Measurements from ENCODE around the gene TFPI.
"Not testable (repeated sequence)": the region's sequence is repeated elsewhere in the genome, so short reads cannot be mapped to it uniquely, and the experiment has no call there.

TFPI gene

GRCh38 chr2:187567126-187567525, 12.9 kb upstream of the TFPI start:
- Histone ChIP-seq H3K4me2 (ENCODE audit: low read depth, low read length, poor library complexity, severe bottlenecking) (no peak overlapping the region), H3K9ac (ENCODE audit: low read length) (no peak overlapping the region), H3K9me2 (replicated peaks; ENCODE audit: insufficient read depth, low read length) (no peaks in the 10 kb centered on the region), H4K20me1 (ENCODE audit: low read depth, low read length) (no peaks in the 10 kb centered on the region), H3K79me2 (ENCODE audit: insufficient read depth, low read length) (no peaks in the 10 kb centered on the region), H3F3A (ENCODE audit: insufficient read depth) (no peaks in the 10 kb centered on the region), H3K27ac (ENCODE audit: low read depth, low read length) (no peak overlapping the region), H3K36me3 (ENCODE audit: low read length) (no peaks in the 10 kb centered on the region), H3K4me3 (ENCODE audit: insufficient read depth, low read length, poor library complexity, severe bottlenecking) (no peak overlapping the region), H3K27me3 (ENCODE audit: low read length) (no peaks in the 10 kb centered on the region), H3K9me3 (ENCODE audit: insufficient read depth, low read length) (no peaks in the 10 kb centered on the region), H2AFZ (ENCODE audit: low read depth, low read length, severe bottlenecking) (no peak overlapping the region)
- TF ChIP-seq EZH2phosphoT487 (conservative IDR thresholded peaks at IDR 0.05; ENCODE audit: low read length) (no peak), CTCF (IDR thresholded peaks at IDR 0.05; ENCODE audit: insufficient read depth, low read length, poor library complexity, severe bottlenecking) (no peak)

GRCh38 chr2:187566712-187567111, 12.5 kb upstream of the TFPI start:
- no peaks in the 10 kb centered on the region for H3K79me2 ChIP-seq (ENCODE audit: insufficient read depth, low read length)
- no peak for TF ChIP-seq EZH2phosphoT487 (conservative IDR thresholded peaks at IDR 0.05; ENCODE audit: low read length)
- no peak for TF ChIP-seq CTCF (IDR thresholded peaks at IDR 0.05; ENCODE audit: insufficient read depth, low read length, poor library complexity, severe bottlenecking)
- no peaks in the 10 kb centered on the region for H3K9me3 ChIP-seq (ENCODE audit: insufficient read depth, low read length)
- H2AFZ ChIP-seq (ENCODE audit: low read depth, low read length, severe bottlenecking): no peak overlapping the region
- H3K36me3 ChIP-seq (ENCODE audit: low read length): no peaks in the 10 kb centered on the region
- no peak overlapping the region for H3K4me3 ChIP-seq (ENCODE audit: insufficient read depth, low read length, poor library complexity, severe bottlenecking)
- H3K9me2 ChIP-seq (replicated peaks; ENCODE audit: insufficient read depth, low read length): no peaks in the 10 kb centered on the region
- no peak overlapping the region for H3K4me2 ChIP-seq (ENCODE audit: low read depth, low read length, poor library complexity, severe bottlenecking)
- no peaks in the 10 kb centered on the region for H3K27me3 ChIP-seq (ENCODE audit: low read length)
- H3K27ac ChIP-seq (ENCODE audit: low read depth, low read length): no peak overlapping the region
- no peaks in the 10 kb centered on the region for H4K20me1 ChIP-seq (ENCODE audit: low read depth, low read length)
- no peak overlapping the region for H3K9ac ChIP-seq (ENCODE audit: low read length)
- no peaks in the 10 kb centered on the region for H3F3A ChIP-seq (ENCODE audit: insufficient read depth)

- Histone ChIP-seq H3K79me2 (ENCODE audit: insufficient read depth, low read length) (no peaks in the 10 kb centered on the region), H3K4me2 (ENCODE audit: low read depth, low read length, poor library complexity, severe bottlenecking) (no peak overlapping the region), H3F3A (ENCODE audit: insufficient read depth) (no peaks in the 10 kb centered on the region), H3K27ac (ENCODE audit: low read depth, low read length) (no peak overlapping the region), H3K36me3 (ENCODE audit: low read length) (no peaks in the 10 kb centered on the region), H2AFZ (ENCODE audit: low read depth, low read length, severe bottlenecking) (no peak overlapping the region), H3K27me3 (ENCODE audit: low read length) (no peaks in the 10 kb centered on the region), H4K20me1 (ENCODE audit: low read depth, low read length) (no peaks in the 10 kb centered on the region), H3K4me3 (ENCODE audit: insufficient read depth, low read length, poor library complexity, severe bottlenecking) (no peak overlapping the region), H3K9me3 (ENCODE audit: insufficient read depth, low read length) (no peaks in the 10 kb centered on the region), H3K9me2 (replicated peaks; ENCODE audit: insufficient read depth, low read length) (no peaks in the 10 kb centered on the region), H3K9ac (ENCODE audit: low read length) (no peak overlapping the region)
- TF ChIP-seq EZH2phosphoT487 (conservative IDR thresholded peaks at IDR 0.05; ENCODE audit: low read length): no peak
Observed at GRCh38 chr2:187566266-187566665, 12.0 kb upstream of the TFPI start.

GRCh38 chr2:187565618-187566017, 11.4 kb upstream of the TFPI start:
- not testable (repeated sequence) for H3K9me2 ChIP-seq (replicated peaks; ENCODE audit: insufficient read depth, low read length); H3K4me3 ChIP-seq (ENCODE audit: insufficient read depth, low read length, poor library complexity, severe bottlenecking); H4K20me1 ChIP-seq (ENCODE audit: low read depth, low read length); H3K9me3 ChIP-seq (ENCODE audit: insufficient read depth, low read length); H2AFZ ChIP-seq (ENCODE audit: low read depth, low read length, severe bottlenecking); H3F3A ChIP-seq (ENCODE audit: insufficient read depth); H3K27ac ChIP-seq (ENCODE audit: low read depth, low read length); H3K36me3 ChIP-seq (ENCODE audit: low read length); H3K9ac ChIP-seq (ENCODE audit: low read length); H3K4me2 ChIP-seq (ENCODE audit: low read depth, low read length, poor library complexity, severe bottlenecking); H3K27me3 ChIP-seq (ENCODE audit: low read length); H3K79me2 ChIP-seq (ENCODE audit: insufficient read depth, low read length)

GRCh38 chr2:187556493-187556892, 2.3 kb upstream of the TFPI start:
- H2AFZ ChIP-seq (ENCODE audit: low read depth, low read length, severe bottlenecking); H3K9me2 ChIP-seq (replicated peaks; ENCODE audit: insufficient read depth, low read length); H4K20me1 ChIP-seq (ENCODE audit: low read depth, low read length); H3F3A ChIP-seq (ENCODE audit: insufficient read depth); H3K79me2 ChIP-seq (ENCODE audit: insufficient read depth, low read length); H3K9ac ChIP-seq (ENCODE audit: low read length); H3K4me3 ChIP-seq (ENCODE audit: insufficient read depth, low read length, poor library complexity, severe bottlenecking); H3K27me3 ChIP-seq (ENCODE audit: low read length); H3K9me3 ChIP-seq (ENCODE audit: insufficient read depth, low read length); H3K27ac ChIP-seq (ENCODE audit: low read depth, low read length); H3K36me3 ChIP-seq (ENCODE audit: low read length); H3K4me2 ChIP-seq (ENCODE audit: low read depth, low read length, poor library complexity, severe bottlenecking): not testable (repeated sequence)

Measured in SU-DHL-6 (cell line).